ENCODE data around the gene SLC49A3.

The SLC49A3 gene

DNA sequence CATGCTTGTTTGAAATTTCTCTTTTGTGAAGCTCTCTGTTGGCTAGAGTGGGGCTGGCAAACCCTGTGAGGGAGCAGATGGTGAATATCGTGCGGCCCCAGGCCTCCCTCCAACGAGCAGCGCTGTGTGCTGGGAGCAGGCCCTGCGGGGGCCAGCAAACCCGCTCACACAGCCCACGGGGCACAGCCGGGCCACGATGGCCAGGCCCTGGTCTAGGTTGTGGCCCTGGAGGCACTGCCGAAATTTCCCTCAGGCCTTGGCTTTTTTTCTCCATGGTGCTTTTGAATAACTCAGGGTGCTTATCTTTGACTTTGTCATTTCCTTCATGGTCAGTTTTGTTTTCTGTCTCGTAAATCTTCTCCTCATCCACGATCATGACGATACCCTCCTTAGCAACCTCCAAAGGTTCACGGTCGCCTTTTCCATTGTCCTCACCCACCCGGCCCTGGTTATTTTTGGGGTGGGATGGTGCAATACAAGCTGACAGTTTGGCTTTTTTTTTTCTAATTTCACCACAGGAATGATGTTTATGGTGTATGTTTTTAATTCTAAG, 37.4 kb upstream of the SLC49A3 start:
- H3K27ac Mint-ChIP-seq: no peak overlapping the region
- H3K36me3 Mint-ChIP-seq (ENCODE audit: low read depth): peaks cover 26% of the 10 kb centered on the region
- H3K4me3 Mint-ChIP-seq: no peak overlapping the region
- no peaks in the 10 kb centered on the region for H3K27me3 Mint-ChIP-seq
- H3K4me1 Mint-ChIP-seq (ENCODE audit: low read depth): peaks cover 12% of the 10 kb centered on the region
- H3K9me3 Mint-ChIP-seq: no peaks in the 10 kb centered on the region

DNA sequence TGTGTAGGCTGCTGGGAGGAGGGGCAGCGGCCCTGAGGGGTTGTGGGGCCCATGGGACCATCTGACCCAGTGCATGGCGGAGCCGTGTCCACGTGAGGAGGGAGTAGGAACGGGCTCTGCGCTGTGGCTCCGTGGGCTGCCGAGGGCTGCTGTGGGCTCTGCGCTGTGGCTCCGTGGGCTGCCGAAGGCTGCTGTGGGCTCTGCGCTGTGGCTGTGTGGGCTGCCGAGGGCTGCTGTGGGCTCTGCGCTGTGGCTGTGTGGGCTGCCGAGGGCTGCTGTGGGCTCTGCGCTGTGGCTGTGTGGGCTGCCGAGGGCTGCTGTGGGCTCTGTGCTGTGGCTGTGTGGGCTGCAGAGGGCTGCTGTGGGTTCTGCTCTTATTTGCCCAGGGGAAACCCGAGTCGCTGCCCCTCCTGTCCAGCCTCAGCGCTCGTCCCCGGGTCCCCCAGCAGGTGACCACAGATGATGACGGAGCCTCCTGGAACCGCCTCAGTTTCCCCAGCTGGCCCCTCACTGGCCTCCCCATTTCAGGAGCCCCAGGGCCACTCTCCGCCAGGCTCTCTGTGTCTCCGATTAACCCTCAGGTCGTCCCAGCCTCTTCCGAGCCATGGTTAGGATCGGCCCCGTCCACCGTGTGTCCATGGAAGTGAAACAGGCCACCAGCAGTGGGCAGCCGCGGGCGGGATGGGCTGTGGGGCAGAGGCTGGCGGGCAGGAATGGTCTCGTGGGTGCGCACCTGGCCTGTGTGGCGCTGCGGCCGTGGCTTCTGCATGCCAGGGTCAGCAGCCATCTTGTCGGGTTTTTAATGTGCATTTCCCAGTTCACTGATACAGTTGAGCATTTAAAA, 36.7 kb upstream of the SLC49A3 start:
- H3K4me3 Mint-ChIP-seq: no peak overlapping the region

DNA sequence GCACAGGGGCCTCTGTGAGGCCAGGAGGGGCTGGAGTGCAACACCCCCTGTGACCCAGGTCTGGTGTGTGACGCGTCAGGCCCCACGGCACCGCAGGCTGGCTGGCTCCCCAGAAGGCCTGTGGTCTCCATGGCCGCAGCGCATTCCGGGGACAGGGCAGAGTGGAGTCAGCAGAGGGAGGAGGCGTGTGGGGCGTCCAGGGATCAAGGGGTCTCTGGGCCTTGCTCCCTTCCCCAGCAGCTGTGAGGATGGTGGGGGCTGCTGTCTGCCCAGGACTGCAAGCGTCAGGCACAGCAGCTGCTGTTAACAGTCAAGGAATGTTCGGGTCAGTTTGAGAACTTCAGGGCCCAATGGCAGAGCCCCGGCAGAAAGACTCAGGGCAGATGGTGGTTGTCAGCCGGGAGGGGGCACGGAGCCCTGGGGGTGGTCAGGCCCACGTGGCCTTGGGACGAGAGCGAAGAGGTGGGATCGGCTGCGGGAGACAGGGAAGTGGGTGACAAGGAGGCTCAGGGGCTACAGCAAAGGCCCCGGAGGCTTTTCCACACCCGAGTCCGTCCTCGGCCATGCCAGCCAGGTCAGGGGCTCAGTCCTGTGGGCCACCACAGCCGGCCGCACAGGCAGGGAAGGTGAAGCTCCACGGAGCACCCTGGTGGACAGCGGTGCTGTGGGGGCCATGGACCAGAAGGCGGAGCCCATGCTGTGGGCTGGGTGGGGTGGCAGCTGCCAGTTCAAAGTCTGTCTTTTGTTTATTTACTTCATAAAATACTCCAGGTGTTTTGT, 35.0 kb upstream of the SLC49A3 start:
- Mint-ChIP-seq H3K27ac (no peak overlapping the region), H3K4me1 (ENCODE audit: low read depth) (peaks cover 12% of the 10 kb centered on the region), H3K4me3 (no peak overlapping the region), H3K27me3 (no peaks in the 10 kb centered on the region), H3K36me3 (ENCODE audit: low read depth) (peaks cover 22% of the 10 kb centered on the region), H3K9me3 (no peaks in the 10 kb centered on the region)

More for the DNA sequence above, 36.7 kb upstream of the SLC49A3 start:
- H3K4me1 Mint-ChIP-seq (ENCODE audit: low read depth): peaks cover 12% of the 10 kb centered on the region
- H3K27ac Mint-ChIP-seq: no peak overlapping the region
- peaks cover 23% of the 10 kb centered on the region for H3K36me3 Mint-ChIP-seq (ENCODE audit: low read depth)
- H3K9me3 Mint-ChIP-seq: no peaks in the 10 kb centered on the region
- H3K27me3 Mint-ChIP-seq: no peaks in the 10 kb centered on the region

DNA sequence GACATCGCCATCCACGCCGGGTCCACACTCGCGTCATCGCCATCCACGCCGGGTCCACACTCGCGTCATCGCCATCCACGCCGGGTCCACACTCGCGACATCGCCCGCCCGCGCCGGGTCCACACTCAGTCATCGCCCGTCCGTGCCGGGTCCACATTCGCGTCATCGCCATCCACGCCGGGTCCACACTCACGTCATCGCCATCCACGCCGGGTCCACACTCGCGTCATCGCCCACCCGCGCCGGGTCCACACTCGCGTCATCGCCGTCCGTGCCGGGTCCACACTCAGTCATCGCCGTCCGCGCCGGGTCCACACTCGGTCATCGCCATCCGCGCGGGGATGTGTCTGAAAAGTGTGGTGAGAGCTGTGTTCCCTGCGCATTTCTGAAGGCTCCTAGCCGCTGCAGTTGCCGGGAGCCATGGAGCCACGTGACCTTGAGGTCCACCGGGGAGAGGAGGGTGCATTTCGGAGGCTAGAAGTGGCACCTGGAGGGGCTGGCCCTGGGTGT, 34.0 kb upstream of the SLC49A3 start:
- peaks cover 22% of the 10 kb centered on the region for H3K36me3 Mint-ChIP-seq (ENCODE audit: low read depth)

DNA sequence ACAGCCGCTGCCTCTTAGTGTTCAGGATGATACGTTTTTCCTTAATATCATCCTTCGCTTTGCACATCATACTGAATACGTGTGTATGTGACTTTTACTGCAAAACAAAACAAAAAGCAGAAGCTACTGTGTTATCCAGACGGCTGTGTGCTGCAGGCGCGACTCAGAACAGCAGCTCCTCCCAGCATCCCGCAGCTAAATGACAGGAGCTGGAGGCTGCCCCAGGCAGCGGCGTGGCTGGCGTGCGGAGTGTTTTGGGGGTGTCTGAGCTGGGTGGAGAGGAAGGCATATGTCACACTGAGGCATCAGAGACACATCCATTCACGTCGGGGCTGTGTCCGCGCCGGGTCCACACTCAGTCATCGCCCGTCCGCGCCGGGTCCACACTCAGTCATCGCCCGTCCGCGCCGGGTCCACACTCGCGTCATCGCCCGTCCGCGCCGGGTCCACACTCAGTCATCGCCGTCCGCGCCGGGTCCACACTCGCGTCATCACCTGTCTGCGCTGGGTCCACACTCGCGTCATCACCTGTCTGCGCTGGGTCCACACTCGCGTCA, 33.3 kb upstream of the SLC49A3 start:
- Mint-ChIP-seq H3K27ac (no peak overlapping the region), H3K4me3 (no peak overlapping the region), H3K9me3 (no peaks in the 10 kb centered on the region), H3K36me3 (ENCODE audit: low read depth) (peaks cover 22% of the 10 kb centered on the region), H3K27me3 (no peaks in the 10 kb centered on the region), H3K4me1 (ENCODE audit: low read depth) (peaks cover 12% of the 10 kb centered on the region)

More for the DNA sequence above, 34.0 kb upstream of the SLC49A3 start:
- H3K9me3 Mint-ChIP-seq: no peaks in the 10 kb centered on the region
- no peaks in the 10 kb centered on the region for H3K27me3 Mint-ChIP-seq
- H3K4me1 Mint-ChIP-seq (ENCODE audit: low read depth): peaks cover 12% of the 10 kb centered on the region
- H3K4me3 Mint-ChIP-seq: no peak overlapping the region
- no peak overlapping the region for H3K27ac Mint-ChIP-seq

DNA sequence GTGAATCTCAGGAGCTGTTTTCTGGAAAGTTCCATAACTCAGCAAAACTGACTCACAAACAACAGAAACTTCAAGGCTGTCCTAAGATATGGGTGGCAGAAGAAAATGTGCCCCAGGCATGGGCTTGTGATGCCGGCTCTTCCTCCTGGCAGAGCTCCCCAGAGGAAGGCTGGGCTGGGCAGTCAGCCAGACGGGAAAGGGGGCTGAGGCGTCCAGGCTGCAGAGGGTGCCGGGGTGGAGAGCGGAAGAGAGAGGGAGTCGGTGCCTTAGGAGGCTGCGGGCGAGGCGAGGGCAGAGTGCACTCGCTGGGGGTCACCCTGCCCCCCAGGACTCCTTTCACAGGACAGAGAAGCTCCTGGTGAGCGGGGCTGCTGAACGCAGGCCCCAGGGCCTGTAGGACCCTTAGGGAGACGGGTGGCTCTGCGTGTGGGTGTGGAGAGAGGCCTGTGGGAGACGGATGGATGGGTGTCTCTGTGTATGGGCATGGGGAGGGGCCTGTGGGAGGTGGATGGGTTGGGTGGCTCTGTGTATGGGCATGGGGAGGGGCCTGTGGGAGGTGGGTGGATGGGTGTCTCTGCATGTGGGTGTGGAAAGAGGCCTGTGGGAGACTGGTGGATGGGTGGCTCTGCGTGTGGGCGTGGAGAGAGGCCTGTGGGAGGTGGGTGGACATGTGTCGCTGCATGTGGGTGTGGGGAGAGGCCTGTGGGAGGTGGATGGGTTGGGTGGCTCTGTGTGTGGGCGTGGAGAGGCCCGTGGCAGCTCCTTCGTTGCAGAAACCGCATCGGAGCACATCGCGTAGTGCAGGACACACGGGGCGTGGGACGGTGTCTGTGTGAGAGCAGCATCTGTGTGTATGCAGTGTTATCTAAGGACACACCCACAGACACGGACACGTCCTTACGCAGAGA, 32.6 kb upstream of the SLC49A3 start:
- peaks cover 8% of the 10 kb centered on the region for H3K4me1 Mint-ChIP-seq (ENCODE audit: low read depth)
- H3K27ac Mint-ChIP-seq: no peak overlapping the region
- no peaks in the 10 kb centered on the region for H3K27me3 Mint-ChIP-seq
- H3K36me3 Mint-ChIP-seq (ENCODE audit: low read depth): peaks cover 22% of the 10 kb centered on the region
- H3K4me3 Mint-ChIP-seq: no peak overlapping the region
- no peaks in the 10 kb centered on the region for H3K9me3 Mint-ChIP-seq

DNA sequence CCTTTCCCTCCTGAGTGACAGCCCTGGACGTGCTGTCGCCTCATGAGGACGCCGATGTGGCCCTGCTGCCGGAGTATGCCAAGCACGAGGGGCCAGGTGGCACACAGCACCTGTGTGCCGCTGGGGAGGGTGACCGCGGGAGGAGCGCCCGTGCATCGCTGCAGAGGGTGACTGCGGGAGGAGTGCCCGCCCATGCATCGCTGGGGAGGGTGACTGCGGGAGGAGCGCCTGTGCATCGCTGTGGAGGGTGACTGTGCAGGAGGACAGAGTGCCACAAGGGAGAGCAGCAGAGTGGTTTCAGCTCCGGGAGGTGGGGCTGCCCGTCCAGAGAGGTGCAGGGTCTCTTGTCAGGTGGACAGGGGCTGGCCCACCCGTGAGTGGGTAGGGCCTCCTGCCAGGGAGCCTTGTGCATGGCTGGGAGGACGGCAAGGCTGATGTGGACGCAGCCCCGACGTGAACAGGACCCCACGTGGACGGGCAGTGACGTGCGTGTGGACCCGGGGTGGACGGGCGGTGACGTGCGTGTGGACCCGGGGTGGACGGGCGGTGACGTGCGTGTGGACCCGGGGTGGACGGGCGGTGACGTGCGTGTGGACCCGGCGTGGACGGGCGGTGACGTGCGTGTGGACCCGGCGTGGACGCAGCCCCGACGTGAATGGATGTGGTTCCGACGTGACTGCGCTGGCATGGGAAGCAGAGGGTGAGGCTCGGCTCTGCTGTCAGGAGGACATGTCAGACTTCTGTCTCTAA, 31.3 kb upstream of the SLC49A3 start:
- no peaks in the 10 kb centered on the region for H3K27me3 Mint-ChIP-seq
- H3K4me3 Mint-ChIP-seq: no peak overlapping the region
- H3K36me3 Mint-ChIP-seq (ENCODE audit: low read depth): peaks cover 22% of the 10 kb centered on the region
- H3K9me3 Mint-ChIP-seq: no peaks in the 10 kb centered on the region
- H3K4me1 Mint-ChIP-seq (ENCODE audit: low read depth): peaks cover 5% of the 10 kb centered on the region
- no peak overlapping the region for H3K27ac Mint-ChIP-seq

DNA sequence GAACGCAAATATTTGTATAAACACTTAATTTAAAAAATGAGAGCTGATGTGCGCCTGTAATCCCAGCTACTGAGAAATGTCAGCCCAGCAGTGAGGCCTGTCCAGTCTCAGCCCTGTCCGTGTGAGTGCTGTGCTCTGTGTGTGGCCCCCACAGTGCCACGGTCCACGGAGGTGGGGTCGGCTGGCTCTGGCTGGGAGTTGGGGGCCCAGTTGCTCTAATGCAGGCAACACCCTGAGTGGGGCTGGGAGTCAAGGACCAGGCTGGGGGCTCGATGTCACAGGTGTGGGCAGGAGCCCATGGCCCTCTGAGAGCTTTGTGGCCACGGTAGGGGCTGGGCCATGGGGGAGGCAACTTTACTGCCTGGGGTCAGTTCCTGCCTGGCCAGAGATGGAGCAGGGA, 29.5 kb upstream of the SLC49A3 start:
- H3K9me3 Mint-ChIP-seq: no peaks in the 10 kb centered on the region
- no peak overlapping the region for H3K27ac Mint-ChIP-seq
- peaks cover 16% of the 10 kb centered on the region for H3K36me3 Mint-ChIP-seq (ENCODE audit: low read depth)
- no peak overlapping the region for H3K4me3 Mint-ChIP-seq
- no peaks in the 10 kb centered on the region for H3K27me3 Mint-ChIP-seq
- H3K4me1 Mint-ChIP-seq (ENCODE audit: low read depth): peaks cover 5% of the 10 kb centered on the region

DNA sequence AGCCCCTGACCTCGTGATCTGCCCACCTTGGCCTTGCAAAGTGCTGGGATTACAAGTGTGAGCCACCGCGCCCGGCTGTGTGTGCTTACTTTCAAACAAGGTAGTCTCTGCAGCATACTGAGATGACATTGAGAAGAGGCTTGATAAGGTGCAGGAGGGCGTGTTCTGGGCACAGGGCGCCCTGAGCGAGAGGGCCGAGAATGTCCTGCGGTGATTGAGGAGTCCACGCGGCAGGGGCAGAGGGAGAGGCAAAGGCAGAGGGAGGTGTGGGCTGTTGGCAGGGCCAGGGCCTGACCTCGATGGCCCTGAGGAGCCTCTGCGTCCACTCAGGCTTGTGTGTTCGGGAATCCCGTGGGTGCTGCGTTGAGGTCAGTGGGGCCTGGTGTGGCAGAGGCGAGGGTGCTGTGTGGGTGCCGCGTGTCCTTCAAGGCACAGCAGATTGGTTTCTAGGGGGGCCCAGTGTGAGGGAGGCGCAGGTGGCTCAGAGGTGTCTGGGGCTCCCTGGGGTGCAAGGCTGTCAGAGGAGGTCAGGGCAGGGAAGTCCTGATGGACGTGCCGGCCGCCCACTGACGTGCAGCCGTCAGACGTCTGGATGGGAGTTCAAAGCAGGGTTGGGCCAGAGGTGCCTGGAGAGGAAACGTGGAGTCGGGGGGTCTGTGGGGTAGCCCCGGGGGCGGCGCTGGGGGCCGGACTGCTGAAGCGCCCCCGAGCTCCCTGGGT, 28.8 kb upstream of the SLC49A3 start:
- peaks cover 10% of the 10 kb centered on the region for H3K36me3 Mint-ChIP-seq (ENCODE audit: low read depth)
- H3K4me3 Mint-ChIP-seq: no peak overlapping the region
- H3K4me1 Mint-ChIP-seq (ENCODE audit: low read depth): peaks cover 5% of the 10 kb centered on the region
- no peaks in the 10 kb centered on the region for H3K9me3 Mint-ChIP-seq
- no peak overlapping the region for H3K27ac Mint-ChIP-seq
- no peaks in the 10 kb centered on the region for H3K27me3 Mint-ChIP-seq

DNA sequence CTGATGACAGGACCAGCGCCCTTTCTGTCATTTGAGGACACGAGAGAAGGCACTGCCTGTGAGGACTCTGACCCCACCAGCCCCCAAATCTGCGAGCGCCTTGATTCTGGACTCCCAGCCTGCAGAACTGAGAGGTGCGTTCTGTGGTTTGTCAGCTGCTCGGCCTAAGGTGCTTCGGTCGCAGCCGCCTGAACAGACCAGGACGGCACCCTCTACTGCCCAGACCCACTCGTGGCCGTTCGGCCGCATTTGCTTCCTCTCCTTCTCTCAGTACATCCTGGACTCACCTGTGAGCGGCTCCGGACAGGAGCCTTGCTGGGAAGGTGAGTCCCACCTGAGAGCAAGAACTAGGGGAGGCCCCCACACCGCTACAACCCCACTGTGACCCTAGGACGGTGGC, 25.1 kb upstream of the SLC49A3 start:
- Mint-ChIP-seq H3K36me3 (ENCODE audit: low read depth) (peaks cover 5% of the 10 kb centered on the region), H3K4me1 (ENCODE audit: low read depth) (peaks cover 18% of the 10 kb centered on the region), H3K27me3 (no peaks in the 10 kb centered on the region), H3K4me3 (no peak overlapping the region), H3K27ac (no peak overlapping the region), H3K9me3 (no peaks in the 10 kb centered on the region)

DNA sequence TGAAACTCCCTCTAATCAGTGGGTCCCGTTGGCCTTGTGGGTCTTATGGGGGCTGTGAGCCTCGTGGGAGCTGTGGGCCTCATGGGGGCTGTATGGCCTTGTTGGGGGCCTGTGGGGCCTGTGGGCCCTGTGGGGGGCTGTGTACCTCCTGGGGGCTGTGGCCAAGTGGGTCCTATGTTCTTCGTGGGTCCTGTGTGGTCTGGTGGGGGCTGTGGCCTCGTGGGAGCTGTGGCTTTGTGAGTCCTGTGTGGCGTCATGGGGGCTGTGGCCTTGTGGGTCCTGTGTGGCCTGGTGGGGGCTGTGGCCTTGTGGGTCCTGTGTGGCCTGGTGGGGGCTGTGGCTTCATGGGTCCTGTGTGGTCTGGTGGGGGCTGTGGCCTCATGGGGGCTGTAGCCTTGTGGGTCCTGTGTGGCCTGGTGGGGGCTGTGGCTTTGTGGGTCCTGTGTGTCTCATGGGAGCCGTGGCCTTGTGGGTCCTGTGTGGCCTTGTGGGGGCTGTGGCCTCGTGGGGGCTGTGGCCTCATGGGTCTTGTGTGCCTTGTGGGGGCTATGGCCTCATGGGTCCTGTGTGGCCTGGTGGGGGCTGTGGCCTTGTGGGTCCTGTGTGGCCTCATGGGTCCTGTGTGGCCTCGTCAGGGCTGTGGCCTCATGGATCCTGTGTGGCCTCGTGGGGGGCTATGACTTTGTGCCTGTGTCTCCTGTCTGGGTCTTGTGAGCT, 24.1 kb upstream of the SLC49A3 start:
- Mint-ChIP-seq H3K4me1 (ENCODE audit: low read depth) (peaks cover 25% of the 10 kb centered on the region), H3K9me3 (no peaks in the 10 kb centered on the region), H3K27me3 (no peaks in the 10 kb centered on the region), H3K36me3 (ENCODE audit: low read depth) (peaks cover 5% of the 10 kb centered on the region), H3K4me3 (no peak overlapping the region), H3K27ac (no peak overlapping the region)

DNA sequence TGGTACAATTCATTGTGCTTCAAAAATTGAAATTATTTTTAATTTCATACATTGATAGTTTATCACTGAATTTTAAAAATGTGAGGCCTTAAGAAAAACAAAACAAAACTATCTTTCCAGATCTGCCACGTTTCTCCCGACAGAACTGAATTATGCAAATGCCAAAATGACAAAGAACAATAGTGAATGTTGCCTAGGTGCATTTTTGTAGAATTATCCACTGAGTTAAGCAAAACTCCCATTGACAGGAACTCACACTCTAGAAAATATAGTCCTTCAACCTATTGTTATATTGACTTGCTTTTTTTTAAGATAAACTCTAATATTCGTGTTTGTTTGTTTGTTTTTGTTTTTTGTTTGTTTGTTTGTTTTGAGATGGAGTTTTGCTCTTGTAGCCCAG, 23.1 kb upstream of the SLC49A3 start:
- H3K27ac Mint-ChIP-seq: no peak overlapping the region
- no peak overlapping the region for H3K4me3 Mint-ChIP-seq
- H3K36me3 Mint-ChIP-seq (ENCODE audit: low read depth): peaks cover 5% of the 10 kb centered on the region
- H3K4me1 Mint-ChIP-seq (ENCODE audit: low read depth): peaks cover 25% of the 10 kb centered on the region
- H3K27me3 Mint-ChIP-seq: no peaks in the 10 kb centered on the region
- H3K9me3 Mint-ChIP-seq: no peaks in the 10 kb centered on the region
